Measurements from ENCODE around the gene WDR45. TPM values are rescaled to one million over a fixed set of nuclear protein-coding genes. Genes with fewer than 3 reads are reported as not detected.

WDR45 gene
- total and polyA plus RNA-seq, 11 donors: 49.2 to 98.5 (median 68.5) TPM

- peaks cover 0 to 31% (median 13%) of the 10 kb centered on the region in 12 donors for H3K4me1 ChIP-seq
Measured at GRCh38 chrX:49039598-49040375, 39.9 kb downstream of the WDR45 start.

DNA sequence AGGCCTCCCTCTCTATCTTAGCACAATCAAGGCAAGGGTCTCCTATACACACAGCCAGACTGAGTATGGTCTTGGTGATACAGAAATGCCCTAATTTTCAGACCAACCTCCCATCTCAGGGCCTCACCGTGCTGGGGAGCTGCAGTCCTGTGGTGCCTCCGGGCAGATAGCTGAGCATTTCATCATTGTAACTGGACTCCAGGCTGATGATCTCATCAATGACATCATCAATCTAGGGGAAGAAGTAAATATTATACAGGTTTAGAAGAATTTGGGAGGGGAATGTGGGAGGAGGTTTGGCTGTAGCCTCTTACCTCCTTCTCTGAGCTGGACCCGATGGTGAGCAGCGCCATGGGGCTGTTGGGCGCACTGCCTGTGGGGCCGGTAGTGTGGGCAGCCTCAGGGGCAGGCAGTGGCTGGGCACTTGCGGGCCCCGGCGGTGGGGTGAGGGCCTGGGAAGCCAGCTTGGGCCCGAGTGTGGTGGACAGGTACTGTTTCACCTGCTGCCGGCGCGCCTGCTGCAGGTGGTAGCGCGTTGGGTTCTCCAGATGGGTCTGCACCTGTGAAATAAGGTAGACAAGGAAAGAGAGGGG is 41.7 kb downstream of the WDR45 start:
- no peak overlapping the region for H3K4me3 ChIP-seq
- H3K36me3 ChIP-seq: peaks cover 0 to 60% (median 51%) of the 10 kb centered on the region in 9 donors
- peaks cover 0 to 26% (median 15%) of the 10 kb centered on the region in 12 donors for H3K4me1 ChIP-seq
- no peaks in the 10 kb centered on the region for H3K27me3 ChIP-seq
- no peak for TF ChIP-seq POLR2A (IDR thresholded peaks at IDR 0.05)
- TF ChIP-seq, protein P1, sequence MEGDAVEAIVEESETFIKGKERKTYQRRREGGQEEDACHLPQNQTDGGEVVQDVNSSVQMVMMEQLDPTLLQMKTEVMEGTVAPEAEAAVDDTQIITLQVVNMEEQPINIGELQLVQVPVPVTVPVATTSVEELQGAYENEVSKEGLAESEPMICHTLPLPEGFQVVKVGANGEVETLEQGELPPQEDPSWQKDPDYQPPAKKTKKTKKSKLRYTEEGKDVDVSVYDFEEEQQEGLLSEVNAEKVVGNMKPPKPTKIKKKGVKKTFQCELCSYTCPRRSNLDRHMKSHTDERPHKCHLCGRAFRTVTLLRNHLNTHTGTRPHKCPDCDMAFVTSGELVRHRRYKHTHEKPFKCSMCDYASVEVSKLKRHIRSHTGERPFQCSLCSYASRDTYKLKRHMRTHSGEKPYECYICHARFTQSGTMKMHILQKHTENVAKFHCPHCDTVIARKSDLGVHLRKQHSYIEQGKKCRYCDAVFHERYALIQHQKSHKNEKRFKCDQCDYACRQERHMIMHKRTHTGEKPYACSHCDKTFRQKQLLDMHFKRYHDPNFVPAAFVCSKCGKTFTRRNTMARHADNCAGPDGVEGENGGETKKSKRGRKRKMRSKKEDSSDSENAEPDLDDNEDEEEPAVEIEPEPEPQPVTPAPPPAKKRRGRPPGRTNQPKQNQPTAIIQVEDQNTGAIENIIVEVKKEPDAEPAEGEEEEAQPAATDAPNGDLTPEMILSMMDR (IDR thresholded peaks at IDR 0.05): no peak
- intact Hi-C loops (cut with DNase I): loop anchor here in 1 of 10 donors (10.0 kb wide), 1 partner anchor 63 kb away; the partner anchor contains the start of gene KCND1
- peaks cover 0 to 2% (median 0%) of the 10 kb centered on the region in 12 donors for H3K9me3 ChIP-seq
- WGBS, 4 donors: 73 to 94% (median 92%) methylated on average over 10 to 15 of the region's 15 CpGs
- no peak for ATAC-seq
- no peak for DNase-seq
- no peak overlapping the region for H3K27ac ChIP-seq

More at GRCh38 chrX:49039598-49040375, 39.9 kb downstream of the WDR45 start:
- WGBS, 4 donors: 17 to 42% (median 26%) methylated on average over 8 to 9 of the region's 9 CpGs
- peaks cover 0 to 42% (median 34%) of the 10 kb centered on the region in 9 donors for H3K36me3 ChIP-seq
- ATAC-seq: peak in 3 of 4 donors; percentile 6 to 16 (median 6)
- H3K9me3 ChIP-seq: peaks cover 0 to 8% (median 0%) of the 10 kb centered on the region in 12 donors
- intact Hi-C loops (cut with DNase I): loop anchor here in 6 of 10 donors (5.0 to 10.0 kb wide), 7 partner anchors 37 to 128 kb away; partner anchors contain the start of genes OTUD5 (in 4 of the 6), GRIPAP1 (in 3 of the 6), KCND1 (in 1 of the 6) and PIM2 (in 1 of the 6)
- TF ChIP-seq POLR2A (IDR thresholded peaks at IDR 0.05): no peak
- TF ChIP-seq, protein P1 (IDR thresholded peaks at IDR 0.05): no peak
- peak overlapping the region in 10 of 12 donors; percentile 50 to 99 (median 80) for H3K27ac ChIP-seq
- no peaks in the 10 kb centered on the region for H3K27me3 ChIP-seq
- H3K4me3 ChIP-seq: peak overlapping the region in 8 of 12 donors; percentile 15 to 99 (median 73)
- DNase-seq: peak; percentile 59 to 76 (median 69)

GRCh38 chrX:49030283-49030682 is 49.4 kb downstream of the WDR45 start:
- H3K27me3 ChIP-seq: no peaks in the 10 kb centered on the region
- peak in 1 of 4 donors; percentile 38 for ATAC-seq
- H3K36me3 ChIP-seq: peaks cover 0 to 61% (median 41%) of the 10 kb centered on the region in 9 donors
- intact Hi-C loops (cut with DNase I): loop anchor here in 1 of 10 donors (10.0 kb wide), 1 partner anchor 55 kb away; the partner anchor contains the start of gene KCND1
- no peak for TF ChIP-seq POLR2A (IDR thresholded peaks at IDR 0.05)
- TF ChIP-seq, protein P1 (IDR thresholded peaks at IDR 0.05): no peak
- no peak overlapping the region for H3K27ac ChIP-seq
- 73 to 80% (median 77%) methylated on average over 5 to 6 of the region's 6 CpGs for WGBS, 4 donors
- no peak for DNase-seq
- peaks cover 0 to 8% (median 0%) of the 10 kb centered on the region in 12 donors for H3K4me1 ChIP-seq
- no peak overlapping the region for H3K4me3 ChIP-seq
- H3K9me3 ChIP-seq: no peaks in the 10 kb centered on the region
